B cell (primary cell): ENCODE results near the gene PRPSAP1. TPM values are rescaled to one million over a fixed set of nuclear protein-coding genes. Genes with fewer than 3 reads are reported as not detected.

Experiments
- ATAC-seq: fragments of 200-7000 bp; cut with Tn5 transposase; one replicate; pipeline ENCODE4 v1.10.0; 2021; ENCODE audit warnings: low read depth, mild to moderate bottlenecking, moderate number of reproducible peaks, moderate library complexity
- CTCF ChIA-PET: fragments of 350-600 bp; sonication (Branson Sonifier 250); formaldehyde crosslinking; loops from one replicate; lab custom pipeline; 2021; ENCODE audit warnings: antibody characterized with exemption, inconsistent platforms; lab: Charles Lee
- POLR2A ChIA-PET: fragments of 350-600 bp; sonication (Branson Sonifier 250); formaldehyde crosslinking; loops from one replicate; lab custom pipeline; 2021; ENCODE audit warnings: antibody characterized with exemption; lab: Charles Lee
- DNase-seq: peaks from one replicate; pipeline ENCODE4 v3.0.0; 2013
- H2AFZ ChIP-seq: 2 replicates; pipeline ENCODE4 v1.6.1; 2012; ENCODE audit warnings: mild to moderate bottlenecking, low read depth, low read length; ENCODE audit not compliant: insufficient read depth, poor library complexity, severe bottlenecking
- H3K27ac ChIP-seq, 2 donors: 1 replicate in 1 of 2; 2 replicates in 1 of 2; pipeline ENCODE4 v1.5.1; 2012 to 2013; ENCODE audit warnings: low read length in 2 of 2, mild to moderate bottlenecking in 2 of 2, moderate library complexity in 1 of 2
- H3K27me3 ChIP-seq, 4 experiments: fragments of 200-600 bp in 1 of 4; sonication (generic) in 1 of 4; replicated peaks in 1 of 4; 1 replicate in 2 of 4; 2 replicates in 2 of 4; pipeline versions ENCODE4 v1.6.1 to v1.7.0; 2013 to 2016; ENCODE audit warnings: low read length in 3 of 4, mild to moderate bottlenecking in 2 of 4, mixed read lengths in 1 of 4, moderate library complexity in 1 of 4; ENCODE audit not compliant: insufficient read depth in 4 of 4, control insufficient read depth in 3 of 4; ENCODE audit errors: control extremely low read depth in 1 of 4
- H3K36me3 ChIP-seq, 2 experiments: replicated peaks in 1 of 2; 1 replicate in 1 of 2; 2 replicates in 1 of 2; pipeline versions ENCODE4 v1.6.1 to v1.7.1; 2013; ENCODE audit warnings: low read length in 1 of 2; ENCODE audit not compliant: insufficient read depth in 2 of 2, control insufficient read depth in 1 of 2; ENCODE audit errors: control extremely low read depth in 1 of 2, extremely low read depth in 1 of 2
- H3K4me1 ChIP-seq, 2 donors: fragments of 200-600 bp in 1 of 2; sonication (generic) in 1 of 2; 1 replicate in 1 of 2; 2 replicates in 1 of 2; pipeline versions ENCODE4 v1.5.1 to v1.6.1; 2013 to 2017; ENCODE audit warnings: low read length in 2 of 2; ENCODE audit not compliant: control insufficient read depth in 2 of 2, insufficient read depth in 2 of 2
- H3K4me2 ChIP-seq: replicated peaks from 2 replicates; pipeline ENCODE3; 2012; ENCODE audit warnings: mild to moderate bottlenecking, low read depth, low read length; ENCODE audit not compliant: poor library complexity, severe bottlenecking
- H3K4me3 ChIP-seq, 5 experiments: fragments of 200-600 bp in 1 of 5; sonication (generic) in 1 of 5; 1 replicate in 3 of 5; 2 replicates in 2 of 5; pipeline versions ENCODE4 v1.5.1 to v1.7.0; 2011 to 2016; ENCODE audit warnings: low read length in 4 of 5, mild to moderate bottlenecking in 4 of 5, low read depth in 2 of 5, control low read depth in 1 of 5, moderate library complexity in 1 of 5; ENCODE audit not compliant: insufficient read depth in 1 of 5; ENCODE audit errors: control extremely low read depth in 1 of 5, extremely low read depth in 1 of 5
- H3K79me2 ChIP-seq: fragments of 200-600 bp; sonication (generic); one replicate; pipeline ENCODE4 v1.6.0; 2016; ENCODE audit warnings: low read length; ENCODE audit not compliant: control insufficient read depth, insufficient read depth
- H3K9ac ChIP-seq: fragments of 200-600 bp; sonication (generic); 2 replicates; pipeline ENCODE4 v1.6.1; 2017; ENCODE audit warnings: mild to moderate bottlenecking, low read length, moderate library complexity
- H3K9me3 ChIP-seq, 3 donors: one replicate each; pipeline versions ENCODE4 v1.6.1 to v1.7.1; 2013; ENCODE audit warnings: low read length in 2 of 3; ENCODE audit not compliant: control insufficient read depth in 2 of 3, insufficient read depth in 1 of 3; ENCODE audit errors: control extremely low read depth in 1 of 3
- H4K20me1 ChIP-seq: 2 replicates; pipeline ENCODE4 v1.6.0; 2012; ENCODE audit warnings: mild to moderate bottlenecking, low read length; ENCODE audit not compliant: insufficient read depth, control insufficient read depth, poor library complexity, severe bottlenecking
- H3K27ac Mint-ChIP-seq: one replicate; pipeline ENCODE4 v1.8.0; 2021; ENCODE audit warnings: mixed read lengths
- H3K27me3 Mint-ChIP-seq: one replicate; pipeline ENCODE4 v1.8.0; 2021; ENCODE audit warnings: mixed read lengths
- H3K4me1 Mint-ChIP-seq: one replicate; pipeline ENCODE4 v1.8.0; 2021; ENCODE audit warnings: mixed read lengths
- H3K4me3 Mint-ChIP-seq: one replicate; pipeline ENCODE4 v1.8.0; 2021; ENCODE audit warnings: mixed read lengths
- H3K9me3 Mint-ChIP-seq: one replicate; pipeline ENCODE4 v1.8.0; 2022; ENCODE audit warnings: mixed read lengths; ENCODE audit not compliant: insufficient read depth
- CTCF ChIP-seq: fragments of 200-600 bp; IDR thresholded peaks from one replicate; pipeline ENCODE4 v1.8.0; 2022; ENCODE audit warnings: antibody characterized with exemption, mild to moderate bottlenecking
- EZH2 ChIP-seq: IDR thresholded peaks from 2 replicates; pipeline ENCODE4 v1.6.1; 2012; ENCODE audit warnings: borderline replicate concordance, low read depth, mild to moderate bottlenecking, moderate library complexity, low read length; ENCODE audit not compliant: insufficient read depth, poor library complexity, severe bottlenecking
- WGBS: methylation state at CpG from one replicate; pipeline ENCODE4 v1.1.5; 2013; ENCODE audit warnings: missing lambda C conversion rate; ENCODE audit not compliant: insufficient coverage; 5-methylcytosine and 5-hydroxymethylcytosine counted together
- intact Hi-C: fragments of 100-400 bp; cut with micrococcal nuclease; formaldehyde crosslinking; loops from one replicate; pipeline ENCODE4 v1.10.0; 2022
- polyA plus RNA-seq: library from polyadenylated mRNA; depleted of rRNA; stranded (reverse); fragments of >200 nt; gene quantifications from 2 replicates; pipeline ENCODE4 v1.2.3, GENCODE V29; 2012
- total RNA-seq, 2 donors: library from RNA; stranded (reverse); fragments of 120-200 nt in 1 of 2; gene quantifications; 1 replicate in 1 of 2; 2 replicates in 1 of 2; pipeline versions ENCODE4 v1.2.3 to v1.2.4, GENCODE V29; 2013 to 2022

The PRPSAP1 gene
- total and polyA plus RNA-seq, 2 donors (not counting 1 experiment from before 2014, with no cell fraction given), result 45.5 to 61.4 TPM

- no peak for ATAC-seq
- H3K4me2 ChIP-seq, result peak overlapping the region; percentile 94
- peak overlapping the region in 4 of 5 experiments; percentile 41 to 61 (median 52) for H3K4me3 ChIP-seq
- POLR2A ChIA-PET, result interaction anchor here (0.6 to 5.6 kb wide), 3 partner anchors 7 to 150 kb away, joined by 5 to 44 read pairs (median 10); partner anchors contain the start of gene UBALD2
- no peak overlapping the region for H2AFZ ChIP-seq
- no peaks in the 10 kb centered on the region for H3K27me3 Mint-ChIP-seq
- WGBS, result 83% methylated on average over 4 of the region's 14 CpGs
- peaks cover 2 to 16% of the 10 kb centered on the region in 2 experiments for H3K36me3 ChIP-seq
- peaks cover 0 to 5% (median 0%) of the 10 kb centered on the region in 3 donors for H3K9me3 ChIP-seq
- intact Hi-C loops, result loop anchor here (10.0 kb wide), 1 partner anchor 224 kb away; no protein-coding TSS in a partner anchor
- peak overlapping the region; percentile 93 for H3K27ac Mint-ChIP-seq
- no peaks in the 10 kb centered on the region for H3K9me3 Mint-ChIP-seq
- H3K4me3 Mint-ChIP-seq, result peak overlapping the region; percentile 82
- H4K20me1 ChIP-seq, result peaks cover 10% of the 10 kb centered on the region
- CTCF ChIA-PET, result interaction anchor here (1.1 to 16.7 kb wide), 8 partner anchors 8 to 148 kb away, joined by 3 to 435 read pairs (median 22); partner anchors contain the start of gene UBALD2
- peaks cover 81% of the 10 kb centered on the region for H3K4me1 Mint-ChIP-seq
- H3K9ac ChIP-seq, result peak overlapping the region; percentile 54
- H3K27ac ChIP-seq, result peak overlapping the region; percentile 97 to 99
- H3K4me1 ChIP-seq, result peaks cover 89 to 98% of the 10 kb centered on the region in 2 donors
- TF ChIP-seq EZH2, result no peak
- no peak for TF ChIP-seq CTCF
- H3K27me3 ChIP-seq, result no peaks in the 10 kb centered on the region
- H3K79me2 ChIP-seq, result peaks cover 33% of the 10 kb centered on the region
- DNase-seq, result peak; percentile 63
Measured at GRCh38 chr17:76270770-76271668, 82.7 kb downstream of the PRPSAP1 start.
